RPMI7951 (cell line): ENCODE data around the gene ACSL5. TPM values are rescaled to one million over a fixed set of nuclear protein-coding genes. Genes with fewer than 3 reads are reported as not detected.
"Not testable (repeated sequence)": the region's sequence is repeated elsewhere in the genome, so short reads cannot be mapped to it uniquely, and the experiment has no call there.

Experiments used
- DNase-seq: peaks from one replicate; pipeline ENCODE4 v3.0.0-alpha.2; 2012; ENCODE audit warnings: low read depth
- total RNA-seq: library from RNA; depleted of rRNA; stranded (reverse); fragments of >200 nt; shearing (Covaris generic); gene quantifications from 2 replicates; pipeline ENCODE4 v1.2.3, GENCODE V29; 2014

Gene ACSL5
- total RNA-seq, 1 experiment from 2014 or later: 18.5 TPM

DNA sequence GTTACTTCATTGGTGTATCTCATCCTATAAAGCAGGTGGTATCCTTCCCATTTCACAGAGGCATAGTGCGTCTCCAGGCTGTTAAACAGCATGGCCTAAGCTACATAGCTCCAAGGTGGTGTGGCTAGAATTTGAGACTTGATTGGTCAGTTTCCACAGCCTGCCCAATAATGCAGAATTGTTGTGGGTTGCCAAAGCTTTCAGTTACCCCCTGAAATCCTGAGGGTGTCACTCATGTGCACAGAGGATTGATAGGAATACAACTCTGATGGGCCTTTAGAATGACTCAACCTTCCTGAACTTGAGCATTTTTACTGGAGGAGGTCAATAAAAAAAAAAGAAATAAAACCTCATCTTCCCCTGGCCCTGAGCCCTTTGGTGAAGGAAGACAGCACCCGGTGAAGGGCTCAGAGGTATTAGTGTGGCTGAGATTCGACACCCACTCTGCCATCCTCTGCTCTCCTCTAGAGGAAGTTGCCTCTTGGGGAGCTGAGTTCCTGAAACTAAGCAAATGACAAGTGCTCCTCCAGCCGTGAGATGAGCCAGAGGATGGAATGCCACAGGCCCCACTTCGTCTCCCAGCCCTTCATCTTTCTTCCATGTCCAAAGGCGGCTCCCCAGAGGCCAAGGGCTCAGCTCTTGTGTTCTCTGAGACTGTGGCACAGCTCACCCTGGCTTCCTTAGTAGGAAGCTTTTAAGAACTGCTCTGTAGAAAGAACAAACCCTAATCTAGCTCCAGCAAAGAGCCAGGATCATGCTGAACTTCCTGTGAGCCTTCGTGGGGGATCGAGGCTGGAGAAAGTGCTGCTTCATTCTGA lies 1.0 kb downstream of the ACSL5 start:
- DNase-seq: peak; percentile 31

- DNase-seq: peak; percentile 71
Observed at GRCh38 chr10:112375721-112376395, 1.9 kb downstream of the ACSL5 start.

DNA sequence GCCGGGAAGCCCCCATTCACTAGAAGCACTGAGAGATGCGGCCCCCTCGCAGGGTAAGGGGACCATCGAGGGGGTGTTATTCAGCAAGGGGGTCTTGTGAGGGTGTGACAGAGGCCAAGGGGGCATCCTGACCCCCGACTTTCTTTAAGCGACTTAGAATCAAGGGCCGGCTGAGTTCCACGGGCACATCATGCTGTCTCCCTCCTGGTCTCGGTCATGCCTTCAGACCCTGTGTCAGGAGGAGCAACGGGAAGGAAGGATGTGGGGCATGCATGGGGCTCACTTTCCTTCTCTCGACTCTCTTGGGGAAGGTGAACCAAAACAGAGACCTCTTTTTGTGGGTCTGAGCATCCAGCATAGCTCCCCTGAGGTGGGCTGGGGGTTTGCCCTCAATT lies 2.5 kb downstream of the ACSL5 start:
- no peak for DNase-seq

DNA sequence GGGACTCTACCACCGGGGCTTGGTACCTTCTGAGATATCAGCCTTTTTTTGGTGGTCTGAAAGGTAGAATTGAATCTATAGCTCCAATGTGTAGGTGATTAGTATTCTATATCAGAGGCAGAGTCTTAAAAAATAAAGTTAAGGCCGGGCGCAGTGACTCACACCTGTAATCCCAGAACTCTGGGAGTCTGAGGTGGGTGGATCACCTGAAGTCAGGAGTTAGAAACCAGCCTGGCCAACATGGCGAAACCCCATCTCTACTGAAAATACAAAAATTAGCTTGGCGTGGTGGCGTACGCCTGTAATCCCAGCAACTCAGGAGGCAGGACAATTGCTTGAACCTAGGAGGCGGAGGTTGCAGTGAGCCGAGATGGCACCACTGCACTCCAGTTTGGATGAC lies 3.2 kb downstream of the ACSL5 start:
- not testable (repeated sequence) for DNase-seq

- DNase-seq: peak; percentile 89
Observed at GRCh38 chr10:112379635-112380296, 5.8 kb downstream of the ACSL5 start.

DNA sequence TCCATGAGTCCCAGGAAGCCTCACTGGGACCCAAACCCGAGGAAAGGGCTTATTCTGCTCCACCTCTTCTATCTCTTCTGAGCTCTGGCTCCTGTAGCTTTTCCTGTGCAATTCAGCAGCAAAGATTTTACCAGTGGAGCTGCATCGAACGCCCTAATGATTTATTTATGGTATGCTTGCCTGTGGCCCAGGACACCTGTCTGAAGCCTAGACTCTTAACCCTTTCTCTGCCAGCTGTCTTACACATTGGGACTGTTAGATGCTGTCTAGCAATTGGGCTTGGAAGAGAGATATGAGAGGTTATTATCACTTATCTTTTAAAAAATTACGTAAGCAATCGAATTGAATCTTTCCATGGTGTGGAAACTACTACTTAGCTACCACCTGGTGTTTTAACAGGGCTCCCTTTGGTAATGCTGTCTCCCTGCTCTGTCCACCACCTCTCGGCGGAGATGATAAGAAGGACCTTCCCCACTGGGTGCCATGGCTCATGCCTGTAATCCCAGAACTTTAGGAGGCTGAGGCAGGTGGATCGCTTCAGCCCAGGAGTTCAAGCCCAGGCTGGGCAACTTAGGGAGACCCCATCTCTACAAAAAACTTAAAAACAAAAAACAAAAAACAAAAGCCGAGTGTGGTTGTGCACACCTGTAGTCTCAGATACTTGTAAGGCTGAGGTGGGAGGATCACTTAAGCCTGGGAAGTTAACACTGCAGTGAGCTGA lies 8.8 kb downstream of the ACSL5 start:
- DNase-seq: no peak

- DNase-seq: peak; percentile 89
Observed at GRCh38 chr10:112383325-112383724, 9.4 kb downstream of the ACSL5 start.

DNA sequence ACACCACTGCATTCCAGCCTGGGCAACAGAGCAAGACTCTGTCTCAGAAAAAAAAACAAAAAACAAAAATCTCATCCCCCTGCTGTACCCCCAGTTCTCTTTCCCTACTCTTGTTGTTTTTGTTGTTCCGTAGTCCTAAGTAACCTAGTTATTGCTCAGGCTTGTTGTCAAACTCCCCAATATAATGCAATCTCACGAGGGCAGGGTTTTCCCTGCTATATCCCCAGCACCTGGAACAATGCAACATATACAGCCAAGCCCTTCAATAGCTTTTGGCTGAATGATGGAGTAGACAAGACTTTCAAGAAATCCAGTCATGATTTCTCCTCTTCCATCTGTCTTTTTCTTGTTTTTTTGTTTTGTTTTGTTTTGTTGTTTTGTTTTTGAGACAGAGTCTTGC lies 10.2 kb downstream of the ACSL5 start:
- no peak for DNase-seq

- DNase-seq: no peak
Observed at GRCh38 chr10:112385201-112385600, 11.3 kb downstream of the ACSL5 start.

GRCh38 chr10:112388056-112388455 lies 14.1 kb downstream of the ACSL5 start:
- not testable (repeated sequence) for DNase-seq

GRCh38 chr10:112388548-112388947 lies 14.6 kb downstream of the ACSL5 start:
- DNase-seq: no peak

DNA sequence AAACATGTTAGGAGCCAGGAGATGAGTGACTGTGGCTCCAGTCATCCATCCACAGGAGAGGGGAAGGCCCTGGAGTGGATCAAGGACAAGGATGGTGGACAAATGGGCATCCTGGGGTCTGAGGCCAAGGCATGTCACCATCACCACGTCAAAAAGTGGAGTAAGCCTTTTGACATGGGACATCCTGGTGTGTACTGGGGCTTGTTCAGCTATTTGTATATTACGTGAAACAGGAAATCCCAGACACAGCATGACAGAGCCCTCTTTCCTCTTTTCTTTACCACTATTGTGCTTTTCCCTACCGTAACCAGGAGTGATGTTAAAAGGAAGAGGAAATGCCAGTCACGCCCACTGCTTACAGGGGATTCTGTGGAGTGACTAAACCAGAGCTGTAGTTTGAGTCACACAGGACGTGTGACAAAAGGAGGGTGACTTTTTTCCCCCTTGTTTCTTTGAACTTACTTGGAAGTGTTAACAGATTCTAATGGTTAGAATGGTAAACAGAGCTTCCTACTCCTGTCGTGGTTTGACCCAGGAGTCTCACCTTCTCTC lies 15.4 kb downstream of the ACSL5 start:
- DNase-seq: peak; percentile 79

DNA sequence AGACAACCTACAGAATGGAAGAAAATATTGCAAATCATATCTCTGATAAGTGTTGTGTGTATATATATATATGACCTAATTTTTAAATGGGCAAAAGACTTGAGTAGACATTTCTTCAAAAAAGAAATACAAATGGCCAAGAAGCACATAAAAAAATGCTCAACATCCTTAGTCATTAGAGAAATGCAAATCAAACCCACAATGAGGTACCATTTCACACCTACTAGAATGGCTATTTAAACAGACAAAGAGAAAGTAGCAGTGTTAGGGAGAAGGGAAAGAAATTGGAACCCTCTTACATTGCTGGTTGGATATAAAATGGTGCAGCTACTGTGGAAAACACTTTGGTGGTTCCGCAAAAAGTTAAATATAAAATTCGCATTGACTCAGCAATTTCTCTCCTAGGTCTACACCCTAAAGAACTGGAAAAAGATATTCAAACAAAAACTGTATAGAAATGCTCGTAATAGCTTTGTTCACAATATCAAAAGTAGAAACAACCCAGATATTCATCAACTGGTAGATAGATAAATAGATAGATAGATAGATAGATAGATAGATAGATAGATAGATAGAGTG lies 16.3 kb downstream of the ACSL5 start:
- DNase-seq: no peak

DNA sequence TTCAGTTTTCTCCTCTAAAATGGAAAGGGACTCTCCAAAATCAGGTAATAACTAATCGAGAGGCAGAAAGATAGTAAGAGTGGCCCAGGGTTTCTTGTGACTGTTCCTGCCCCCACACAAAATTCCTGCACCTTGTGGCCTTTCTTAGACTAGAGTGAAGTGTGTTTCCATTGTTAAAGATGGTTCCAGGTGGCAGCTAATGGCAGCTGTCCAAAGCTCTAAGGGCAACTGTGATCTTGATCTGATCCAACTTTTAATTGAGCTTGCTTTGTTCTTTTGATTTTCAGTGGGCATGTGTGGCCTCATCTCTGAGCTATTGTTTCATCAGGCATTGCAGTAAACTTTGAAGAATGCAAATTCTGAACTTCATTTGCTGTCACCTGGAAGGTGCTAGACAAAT lies 19.4 kb downstream of the ACSL5 start:
- DNase-seq: no peak

GRCh38 chr10:112393827-112394226 lies 19.9 kb downstream of the ACSL5 start:
- no peak for DNase-seq

DNA sequence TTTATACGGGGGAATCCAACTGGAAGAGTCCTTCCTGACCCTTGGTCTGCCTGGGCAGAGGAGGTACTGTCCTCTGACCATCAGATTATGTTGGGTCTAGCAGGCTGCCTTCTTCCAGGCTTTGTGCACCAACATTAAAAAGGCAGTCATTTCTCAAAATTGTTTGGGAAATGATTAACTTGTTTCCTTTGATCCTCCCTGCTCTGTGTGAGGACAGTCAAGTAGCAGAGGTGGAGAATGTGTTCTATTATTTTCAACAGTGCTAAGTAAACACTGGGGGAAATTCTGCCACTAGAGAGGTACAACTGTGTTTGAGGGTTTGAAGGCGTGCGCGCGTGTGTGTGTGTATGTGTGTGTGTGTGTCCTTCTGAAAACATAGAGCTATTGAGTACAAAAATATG lies 20.6 kb downstream of the ACSL5 start:
- no peak for DNase-seq

DNA sequence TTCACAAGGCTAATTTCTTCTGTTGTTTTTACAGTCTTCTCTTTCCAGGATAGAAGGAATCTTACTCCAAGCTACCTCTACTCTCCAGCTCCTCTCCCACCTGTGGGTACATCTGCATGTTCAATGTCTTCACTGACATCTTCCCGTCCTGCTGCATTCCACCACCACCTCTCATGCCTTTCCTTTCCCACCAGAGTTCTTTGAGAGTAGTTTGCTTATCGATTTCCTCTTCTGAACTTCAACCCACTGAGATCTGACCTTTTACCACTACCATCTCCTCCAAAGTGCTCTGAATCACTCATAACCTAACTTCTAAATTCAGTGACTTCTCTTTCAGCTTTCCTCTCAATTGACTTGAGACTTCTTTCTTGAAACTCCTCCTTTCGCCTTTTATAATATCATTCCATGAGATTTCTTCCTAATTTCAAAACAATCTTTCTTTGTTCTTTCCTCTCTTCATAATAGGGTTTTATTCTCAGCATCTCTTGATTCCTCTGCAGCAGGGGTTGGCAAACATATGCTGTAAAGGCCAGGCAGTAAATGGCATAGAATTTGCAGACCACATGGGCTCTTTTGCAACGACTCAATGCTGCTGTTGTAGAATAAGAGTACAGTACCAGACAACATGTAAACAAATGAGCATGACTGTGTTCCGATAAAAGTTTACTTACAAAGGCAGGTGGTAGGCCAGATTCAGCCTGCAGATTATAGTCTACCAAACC lies 22.1 kb downstream of the ACSL5 start:
- no peak for DNase-seq

- no peak for DNase-seq
Observed at GRCh38 chr10:112397592-112397991, 23.7 kb downstream of the ACSL5 start.

DNA sequence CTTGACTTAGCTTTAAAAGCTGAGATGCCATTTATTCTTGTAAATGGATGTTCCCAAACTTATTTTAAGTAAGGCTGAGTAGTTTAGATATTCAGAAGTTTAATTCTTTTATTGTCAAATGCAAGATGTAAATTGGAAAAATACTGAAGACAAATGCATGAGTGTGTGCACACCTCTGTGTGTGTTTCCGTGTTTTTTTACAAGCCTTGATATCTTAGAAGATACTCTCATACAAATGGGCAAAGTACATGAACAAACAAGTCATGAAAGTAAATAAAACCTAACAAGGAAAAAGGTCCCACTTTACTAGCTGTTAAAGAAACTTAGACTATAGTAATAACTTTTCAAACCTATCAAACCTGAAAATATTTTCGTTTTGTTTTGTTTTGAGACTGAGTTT lies 29.0 kb downstream of the ACSL5 start:
- no peak for DNase-seq

DNA sequence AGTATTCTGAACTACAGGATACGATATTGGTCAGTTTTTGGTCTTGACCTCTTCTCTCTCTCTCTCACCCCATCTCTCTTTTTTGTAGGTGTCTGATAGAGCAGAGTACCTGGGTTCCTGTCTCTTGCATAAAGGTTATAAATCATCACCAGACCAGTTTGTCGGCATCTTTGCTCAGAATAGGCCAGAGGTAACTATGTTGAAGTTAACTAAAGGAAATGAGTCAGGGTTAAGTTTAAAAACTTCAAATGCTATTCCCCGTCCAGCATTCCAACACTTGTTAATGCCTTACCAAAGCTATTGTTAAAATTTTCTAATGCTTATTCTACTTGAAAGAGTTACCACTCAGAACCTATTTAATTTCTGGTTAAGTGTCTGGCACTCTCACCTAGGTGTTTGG lies 30.7 kb downstream of the ACSL5 start:
- no peak for DNase-seq

- not testable (repeated sequence) for DNase-seq
Observed at GRCh38 chr10:112406806-112407205, 32.9 kb downstream of the ACSL5 start.
